Small intestine (tissue), 7 donors: ENCODE measurements around the gene MAP7. TPM values are rescaled to one million over a fixed set of nuclear protein-coding genes. Genes with fewer than 3 reads are reported as not detected.

Experiments
- DNase-seq, 2 donors: peaks; one replicate each; pipeline versions ENCODE4 v3.0.0 to v3.0.0-alpha.2; 2013
- FAIRE-seq: peaks from 2 replicates; lab custom pipeline; 2012; peaks lifted over from hg19 to GRCh38; lab: Jason Lieb, UNC
- H3K27ac ChIP-seq, 3 donors: one replicate each; pipeline ENCODE4 v1.5.1; 2013; ENCODE audit warnings: low read length in 2 of 3, mild to moderate bottlenecking in 2 of 3, control low read depth in 1 of 3, inconsistent platforms in 1 of 3, low read depth in 1 of 3, moderate library complexity in 1 of 3
- H3K27me3 ChIP-seq, 3 donors: one replicate each; pipeline ENCODE4 v1.6.1; 2013; ENCODE audit warnings: low read length in 3 of 3, inconsistent platforms in 1 of 3; ENCODE audit not compliant: control insufficient read depth in 3 of 3, insufficient read depth in 3 of 3
- H3K36me3 ChIP-seq, 3 donors: one replicate each; pipeline ENCODE4 v1.6.1; 2013; ENCODE audit warnings: low read length in 3 of 3, inconsistent platforms in 1 of 3, low read depth in 1 of 3, mild to moderate bottlenecking in 1 of 3, moderate library complexity in 1 of 3; ENCODE audit not compliant: control insufficient read depth in 3 of 3, insufficient read depth in 2 of 3
- H3K4me1 ChIP-seq, 3 donors: one replicate each; pipeline ENCODE4 v1.6.1; 2013; ENCODE audit warnings: low read length in 2 of 3, inconsistent platforms in 1 of 3, low read depth in 1 of 3, mild to moderate bottlenecking in 1 of 3, moderate library complexity in 1 of 3; ENCODE audit not compliant: control insufficient read depth in 3 of 3, insufficient read depth in 2 of 3
- H3K4me3 ChIP-seq, 3 donors: one replicate each; pipeline ENCODE4 v1.5.1; 2013; ENCODE audit warnings: low read length in 3 of 3, control low read depth in 1 of 3, inconsistent platforms in 1 of 3, low read depth in 1 of 3, mild to moderate bottlenecking in 1 of 3, moderate library complexity in 1 of 3
- H3K9me3 ChIP-seq, 2 donors: one replicate each; pipeline ENCODE4 v1.6.1; 2013; ENCODE audit warnings: low read depth in 1 of 2, low read length in 1 of 2; ENCODE audit not compliant: control insufficient read depth in 2 of 2, insufficient read depth in 1 of 2
- WGBS, 3 donors: extraction: QIAGEN DNeasy Blood & Tissue Kit; methylation state at CpG; one replicate each; pipeline ENCODE4 v1.1.7; 2013; 5-methylcytosine and 5-hydroxymethylcytosine counted together
- polyA plus RNA-seq, 4 donors: library from polyadenylated mRNA; stranded (reverse) in 3 of 4; unstranded in 1 of 4; fragments of 200-250 nt in 3 of 4; fragments of 120-200 nt in 1 of 4; gene quantifications; one replicate each; pipeline versions ENCODE4 v1.2.1 to v1.2.3, GENCODE V29; 2013
- donor health status: healthy with polysubstance abuse.
- donor health status: control.
- donor health status: control.
- donor health status: Bipolar disorder and iron deficiency.
- donor health status: healthy.

The MAP7 gene
- polyA plus RNA-seq, 4 donors = 18.3 to 45.6 (median 21.4) TPM

DNA sequence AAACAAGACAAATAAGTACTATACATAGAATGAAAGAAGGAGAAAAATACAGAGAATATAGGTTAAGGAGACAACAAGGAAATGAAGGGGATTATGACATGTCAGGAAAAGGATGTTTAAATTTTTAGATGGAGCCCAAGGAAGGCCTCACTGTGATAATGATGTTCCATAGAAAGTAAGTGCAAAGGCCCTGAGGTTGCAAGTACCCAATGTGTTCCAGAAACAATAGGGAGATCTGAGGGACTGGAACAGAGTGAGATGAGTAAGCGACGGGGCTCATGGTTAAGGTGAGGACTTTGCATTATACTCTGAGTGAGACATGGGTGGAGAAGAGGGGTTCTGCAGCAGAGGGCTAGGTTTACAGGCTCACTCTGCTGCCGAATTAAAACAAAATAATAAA, 137.8 kb downstream of the MAP7 start:
- Histone ChIP-seq H3K9me3 (no peaks in the 10 kb centered on the region), H3K4me1 (peaks cover 2 to 10% (median 3%) of the 10 kb centered on the region in 3 donors), H3K27ac (no peak overlapping the region), H3K36me3 (peaks cover 0 to 14% (median 1%) of the 10 kb centered on the region in 3 donors), H3K4me3 (no peak overlapping the region), H3K27me3 (no peaks in the 10 kb centered on the region)
- DNase-seq (no peak), FAIRE-seq (no peak)
- WGBS, 3 donors = 89 to 96% (median 95%) methylated on average over 3 of the region's 3 CpGs

DNA sequence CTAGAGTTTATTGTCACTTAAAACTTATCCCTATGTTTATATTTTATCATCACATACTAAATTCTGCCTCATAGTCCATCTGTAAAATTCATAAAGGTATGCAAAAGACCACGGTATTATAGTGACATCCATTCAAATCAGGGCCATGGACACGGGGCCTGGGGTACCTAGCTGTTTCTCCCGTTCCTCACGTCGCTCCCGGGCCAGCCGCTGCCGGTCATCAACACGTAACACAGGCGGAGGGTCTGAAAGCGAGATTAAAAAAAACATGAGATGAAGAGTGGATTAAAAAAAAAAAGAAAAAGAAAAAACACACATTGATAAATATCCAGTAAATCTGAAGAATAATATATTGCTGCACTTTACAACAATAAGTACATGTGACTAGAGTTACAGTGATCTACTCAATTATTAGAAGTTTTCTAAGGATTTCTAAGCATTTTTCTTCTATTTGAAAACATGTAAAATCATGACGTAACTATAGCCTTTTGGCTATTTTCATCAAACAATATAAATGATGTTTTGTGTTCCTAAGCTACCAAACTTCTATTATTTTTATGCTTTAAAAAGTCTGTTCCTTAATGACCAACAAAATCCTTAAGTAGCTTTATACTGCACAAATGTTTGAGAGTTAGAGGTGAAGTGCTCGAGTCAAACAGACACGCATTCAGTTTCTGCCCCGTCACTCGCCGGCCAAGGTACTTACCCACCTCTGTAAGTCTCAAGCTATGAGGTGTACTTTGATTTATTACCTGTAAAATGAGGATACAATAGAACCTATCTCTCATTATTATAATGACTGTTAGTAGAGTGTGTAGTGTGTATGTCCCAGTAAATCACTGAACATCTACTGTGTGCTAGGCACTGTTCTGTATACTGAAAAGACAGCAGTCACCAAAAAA, 138.5 kb downstream of the MAP7 start:
- no peaks in the 10 kb centered on the region for H3K9me3 ChIP-seq
- 66 to 84% (median 75%) methylated on average over 17 of the region's 17 CpGs for WGBS, 3 donors
- peaks cover 0 to 11% (median 1%) of the 10 kb centered on the region in 3 donors for H3K36me3 ChIP-seq
- H3K4me3 ChIP-seq = no peak overlapping the region
- no peak for FAIRE-seq
- no peaks in the 10 kb centered on the region for H3K27me3 ChIP-seq
- peak overlapping the region in 1 of 3 donors; percentile 26 for H3K27ac ChIP-seq
- peak; percentile 45 to 58 for DNase-seq
- H3K4me1 ChIP-seq = peaks cover 2 to 10% (median 3%) of the 10 kb centered on the region in 3 donors

DNA sequence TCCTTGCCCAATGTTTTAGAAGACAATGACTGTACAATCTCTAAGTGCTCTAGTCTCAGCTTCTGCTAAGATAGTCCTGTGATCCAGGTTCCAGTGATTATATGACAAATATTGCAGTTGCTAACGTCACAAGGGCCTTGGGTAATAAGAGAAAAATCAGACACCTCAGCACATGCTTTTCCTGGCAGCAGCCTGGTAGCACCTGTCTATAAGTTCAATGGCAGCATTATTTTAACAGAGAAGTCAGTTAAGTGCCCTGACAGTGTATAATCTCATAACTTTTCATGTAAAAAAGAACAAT, 139.2 kb downstream of the MAP7 start:
- DNase-seq (peak in 1 of 2 donors; percentile 48), FAIRE-seq (no peak)
- H3K4me1 ChIP-seq = peaks cover 2 to 10% (median 3%) of the 10 kb centered on the region in 3 donors

DNA sequence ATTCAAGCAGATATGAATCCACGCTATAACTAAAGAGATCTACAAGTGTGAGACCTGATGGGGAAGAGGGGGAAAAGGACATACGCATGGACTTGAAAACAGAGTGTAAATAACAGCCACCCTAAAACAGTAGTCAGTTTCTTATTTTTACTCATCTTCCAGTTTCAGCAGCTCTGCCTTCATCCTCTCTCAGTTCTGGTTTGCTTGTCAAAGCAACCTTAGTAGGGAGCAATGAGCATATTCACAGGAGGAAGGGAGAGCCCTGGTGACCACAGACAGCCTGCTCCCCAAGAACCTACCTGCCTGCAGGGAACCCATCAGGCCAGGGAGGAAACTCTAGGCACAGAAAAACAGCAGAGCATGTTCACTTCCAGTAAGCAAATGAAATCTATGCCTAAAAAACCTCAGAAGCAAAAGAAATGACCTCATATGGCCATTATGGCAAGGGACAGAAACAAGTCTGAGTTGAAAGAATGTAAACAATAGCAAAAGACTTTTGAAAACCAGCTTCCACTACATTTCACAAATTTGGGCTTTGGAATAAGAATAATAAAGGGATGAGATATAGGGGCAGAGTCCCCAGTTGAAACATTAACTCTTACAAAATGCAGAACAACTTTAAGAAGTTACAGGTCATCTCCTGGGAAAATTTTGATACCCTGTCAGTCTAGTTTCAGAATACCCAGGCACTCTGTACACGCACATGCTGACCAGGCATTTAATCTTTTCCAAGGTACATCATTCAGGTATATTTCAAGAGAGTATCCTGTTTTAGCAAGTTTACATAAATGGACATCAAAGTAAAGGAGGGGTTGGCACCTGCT, 139.8 kb downstream of the MAP7 start:
- H3K9me3 ChIP-seq = no peaks in the 10 kb centered on the region
- no peaks in the 10 kb centered on the region for H3K27me3 ChIP-seq
- peaks cover 0 to 14% (median 1%) of the 10 kb centered on the region in 3 donors for H3K36me3 ChIP-seq
- FAIRE-seq = no peak
- H3K27ac ChIP-seq = peak overlapping the region in 1 of 3 donors; percentile 11
- peaks cover 2 to 10% (median 3%) of the 10 kb centered on the region in 3 donors for H3K4me1 ChIP-seq
- no peak for DNase-seq
- no peak overlapping the region for H3K4me3 ChIP-seq
- 58 to 70% (median 66%) methylated on average over 3 of the region's 3 CpGs for WGBS, 3 donors

More for the DNA sequence above, 139.2 kb downstream of the MAP7 start:
- Histone ChIP-seq H3K36me3 (peaks cover 0 to 14% (median 1%) of the 10 kb centered on the region in 3 donors), H3K27me3 (no peaks in the 10 kb centered on the region), H3K9me3 (no peaks in the 10 kb centered on the region), H3K4me3 (no peak overlapping the region), H3K27ac (peak overlapping the region in 1 of 3 donors; percentile 26)
- 12 to 46% (median 24%) methylated on average over 1 of the region's 1 CpG for WGBS, 3 donors

DNA sequence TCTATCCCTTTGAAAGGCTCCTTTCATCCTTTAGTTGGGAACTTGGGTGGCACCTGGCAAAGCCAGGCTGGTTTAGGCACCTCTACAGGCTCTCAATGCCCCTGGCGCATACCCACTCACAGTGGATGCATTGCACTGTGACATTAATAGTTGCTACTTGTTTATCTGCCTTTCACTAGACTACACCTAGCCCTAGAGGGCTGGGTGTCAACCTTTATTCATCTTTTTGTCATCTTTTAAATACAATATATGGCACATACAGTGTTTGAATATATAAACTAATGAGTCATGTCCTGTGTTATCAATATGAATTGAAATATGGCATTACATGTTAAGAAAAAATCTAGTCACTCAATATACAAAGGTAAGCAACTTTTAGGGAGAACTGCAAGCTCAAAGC, 140.6 kb downstream of the MAP7 start:
- 89 to 94% (median 93%) methylated on average over 1 of the region's 1 CpG for WGBS, 3 donors
- Histone ChIP-seq H3K27ac (no peak overlapping the region), H3K27me3 (no peaks in the 10 kb centered on the region), H3K4me1 (peaks cover 2 to 10% (median 3%) of the 10 kb centered on the region in 3 donors), H3K36me3 (peaks cover 0 to 11% (median 1%) of the 10 kb centered on the region in 3 donors), H3K9me3 (no peaks in the 10 kb centered on the region), H3K4me3 (no peak overlapping the region)
- DNase-seq (no peak), FAIRE-seq (no peak)

DNA sequence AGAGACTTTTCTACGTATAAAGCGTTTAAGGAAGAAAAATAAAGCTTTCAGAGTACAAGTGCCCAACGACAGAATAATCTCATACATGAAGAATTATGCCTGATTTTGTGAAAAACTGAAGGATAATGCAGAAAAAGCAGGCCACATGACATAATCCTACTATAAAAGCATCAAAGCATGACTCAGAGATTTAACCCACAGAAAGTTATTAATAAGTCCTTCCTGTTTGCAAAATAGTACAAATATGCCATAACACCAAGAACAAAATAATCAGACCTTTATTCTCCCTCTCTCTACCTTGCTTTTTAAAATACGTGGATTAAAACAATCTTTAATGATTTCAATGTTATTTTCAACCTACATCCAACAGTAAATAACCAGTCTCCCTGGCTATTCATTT, 142.0 kb downstream of the MAP7 start:
- no peak overlapping the region for H3K27ac ChIP-seq
- H3K4me3 ChIP-seq = no peak overlapping the region
- DNase-seq = no peak
- peaks cover 2 to 10% (median 3%) of the 10 kb centered on the region in 3 donors for H3K4me1 ChIP-seq
- no peaks in the 10 kb centered on the region for H3K27me3 ChIP-seq
- whole genome bisulfite sequencing, 3 donors = 76 to 90% (median 84%) methylated on average over 4 of the region's 4 CpGs
- no peak for FAIRE-seq
- H3K36me3 ChIP-seq = peaks cover 0 to 11% (median 1%) of the 10 kb centered on the region in 3 donors
- no peaks in the 10 kb centered on the region for H3K9me3 ChIP-seq

DNA sequence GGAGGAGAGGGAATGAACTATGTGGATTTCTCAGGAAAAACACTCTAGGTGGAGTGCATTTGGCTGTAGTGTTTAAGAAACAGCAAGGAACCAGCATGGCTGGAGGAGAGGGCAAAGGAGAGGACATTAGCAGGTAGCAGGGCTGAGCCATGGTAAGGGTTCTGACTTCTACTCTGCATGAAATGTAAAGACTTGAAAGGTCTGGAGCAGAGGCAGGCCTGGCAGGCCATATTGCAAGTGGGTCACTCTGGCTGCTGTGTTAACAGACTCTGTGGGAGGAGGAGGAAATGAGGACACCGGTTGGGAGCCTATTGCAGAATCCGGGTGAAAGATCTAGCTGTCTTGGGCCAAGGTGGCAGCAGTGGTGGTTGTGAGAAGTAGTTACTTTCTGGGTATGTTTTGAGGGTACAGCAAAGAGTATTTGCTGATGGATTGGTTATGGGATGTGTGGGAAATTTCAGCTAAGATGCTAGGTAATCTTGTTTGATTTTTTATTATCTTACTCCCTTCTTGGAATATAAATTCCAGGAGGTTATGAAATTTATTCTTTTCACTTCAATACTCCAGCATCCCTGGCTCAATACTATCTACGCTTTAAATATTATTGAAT, 144.7 kb downstream of the MAP7 start:
- DNase-seq (no peak), FAIRE-seq (no peak)
- peaks cover 2 to 3% (median 2%) of the 10 kb centered on the region in 3 donors for H3K4me1 ChIP-seq
- WGBS, 3 donors = 79 to 90% (median 81%) methylated on average over 3 of the region's 3 CpGs
- no peaks in the 10 kb centered on the region for H3K9me3 ChIP-seq
- H3K27me3 ChIP-seq = no peaks in the 10 kb centered on the region
- no peak overlapping the region for H3K27ac ChIP-seq
- H3K4me3 ChIP-seq = no peak overlapping the region
- H3K36me3 ChIP-seq = peaks cover 0 to 6% (median 6%) of the 10 kb centered on the region in 3 donors
